CD14-positive monocyte (primary cell): Measurements from ENCODE around the gene SMAD3. TPM values are rescaled to one million over a fixed set of nuclear protein-coding genes. Genes with fewer than 3 reads are reported as not detected.

Source experiments
- DNase-seq, 3 donors: peaks; one replicate each; pipeline ENCODE4 v3.0.0-alpha.2; 2011 to 2022
- H2AFZ ChIP-seq: 2 replicates; pipeline ENCODE4 v1.6.0; 2012; ENCODE audit warnings: mild to moderate bottlenecking, low read depth, low read length, inconsistent platforms; ENCODE audit not compliant: insufficient read depth, poor library complexity, severe bottlenecking
- H3K27ac ChIP-seq, 2 donors: 1 replicate in 1 of 2; 2 replicates in 1 of 2; pipeline ENCODE4 v1.5.1; 2012 to 2013; ENCODE audit warnings: low read length in 2 of 2, control low read depth in 1 of 2, inconsistent platforms in 1 of 2, low read depth in 1 of 2, mild to moderate bottlenecking in 1 of 2
- H3K27me3 ChIP-seq, 2 donors: one replicate each; pipeline versions ENCODE4 v1.6.0 to v1.6.1; 2011 to 2013; ENCODE audit warnings: low read length in 2 of 2; ENCODE audit not compliant: control insufficient read depth in 2 of 2, insufficient read depth in 2 of 2
- H3K36me3 ChIP-seq, 2 donors: replicated peaks in 1 of 2; 1 replicate in 1 of 2; 2 replicates in 1 of 2; pipeline versions ENCODE4 v1.5.1 to v1.6.1; 2012 to 2013; ENCODE audit warnings: low read length in 2 of 2, control low read depth in 1 of 2, inconsistent platforms in 1 of 2, mild to moderate bottlenecking in 1 of 2; ENCODE audit not compliant: insufficient read depth in 2 of 2, control insufficient read depth in 1 of 2
- H3K4me1 ChIP-seq, 2 donors: 1 replicate in 1 of 2; 2 replicates in 1 of 2; pipeline versions ENCODE4 v1.5.1 to v1.6.1; 2012 to 2013; ENCODE audit warnings: low read length in 2 of 2, control low read depth in 1 of 2, inconsistent platforms in 1 of 2, mild to moderate bottlenecking in 1 of 2, moderate library complexity in 1 of 2; ENCODE audit not compliant: insufficient read depth in 2 of 2, control insufficient read depth in 1 of 2
- H3K4me2 ChIP-seq: replicated peaks from 2 replicates; pipeline ENCODE3; 2012; ENCODE audit warnings: low read length, moderate library complexity, mild to moderate bottlenecking; ENCODE audit not compliant: poor library complexity, severe bottlenecking; ENCODE audit errors: extremely low read depth
- H3K4me3 ChIP-seq, 3 experiments: fragments of 200-600 bp in 1 of 3; sonication (generic) in 1 of 3; replicated peaks in 1 of 3; 1 replicate in 2 of 3; 2 replicates in 1 of 3; pipeline ENCODE4 v1.5.1; 2011 to 2013; ENCODE audit warnings: low read length in 3 of 3, mild to moderate bottlenecking in 3 of 3, control low read depth in 2 of 3, low read depth in 2 of 3, inconsistent platforms in 1 of 3, moderate library complexity in 1 of 3
- H3K79me2 ChIP-seq: 2 replicates; pipeline ENCODE4 v1.6.0; 2012; ENCODE audit warnings: mild to moderate bottlenecking, control low read depth, inconsistent platforms, low read length, moderate library complexity; ENCODE audit not compliant: insufficient read depth
- H3K9ac ChIP-seq: 2 replicates; pipeline ENCODE4 v1.6.0; 2017; ENCODE audit warnings: low read length, mild to moderate bottlenecking; ENCODE audit not compliant: insufficient read depth, poor library complexity, severe bottlenecking
- H3K9me3 ChIP-seq, 2 donors: replicated peaks in 1 of 2; 1 replicate in 1 of 2; 2 replicates in 1 of 2; pipeline versions ENCODE4 v1.5.1 to v1.6.1; 2012 to 2013; ENCODE audit warnings: low read length in 2 of 2, control low read depth in 1 of 2; ENCODE audit not compliant: control insufficient read depth in 1 of 2, insufficient read depth in 1 of 2
- H4K20me1 ChIP-seq: 2 replicates; pipeline ENCODE4 v1.6.0; 2012; ENCODE audit warnings: mild to moderate bottlenecking, low read length, control low read depth, moderate library complexity; ENCODE audit not compliant: insufficient read depth
- H3K27ac Mint-ChIP-seq, 7 donors: one replicate each; pipeline ENCODE4 v1.8.0; 2020; ENCODE audit warnings: mild to moderate bottlenecking in 7 of 7, mixed read lengths in 7 of 7, moderate library complexity in 6 of 7, inconsistent platforms in 2 of 7
- H3K27me3 Mint-ChIP-seq, 3 donors: one replicate each; pipeline ENCODE4 v1.8.0; 2021 to 2022; ENCODE audit warnings: low read depth in 3 of 3, mild to moderate bottlenecking in 3 of 3, mixed read lengths in 3 of 3, moderate library complexity in 3 of 3, inconsistent platforms in 1 of 3
- H3K36me3 Mint-ChIP-seq, 2 donors: one replicate each; pipeline ENCODE4 v1.8.0; 2020; ENCODE audit warnings: mixed read lengths in 2 of 2, inconsistent platforms in 1 of 2, mild to moderate bottlenecking in 1 of 2
- H3K4me1 Mint-ChIP-seq: one replicate; pipeline ENCODE4 v1.8.0; 2020; ENCODE audit warnings: mild to moderate bottlenecking, mixed read lengths
- H3K4me3 Mint-ChIP-seq, 2 donors: one replicate each; pipeline ENCODE4 v1.8.0; 2020; ENCODE audit warnings: mild to moderate bottlenecking in 2 of 2, mixed read lengths in 2 of 2, moderate library complexity in 1 of 2
- H3K9me3 Mint-ChIP-seq, 7 donors: one replicate each; pipeline ENCODE4 v1.8.0; 2020 to 2022; ENCODE audit warnings: mixed read lengths in 7 of 7, mild to moderate bottlenecking in 6 of 7, moderate library complexity in 6 of 7, inconsistent platforms in 2 of 7
- CTCF ChIP-seq: fragments of 200-600 bp; IDR thresholded peaks from one replicate; pipeline ENCODE4 v1.8.0; 2022; ENCODE audit warnings: antibody characterized with exemption, mild to moderate bottlenecking
- WGBS: methylation state at CpG from one replicate; pipeline ENCODE4 v1.1.5; 2013; ENCODE audit warnings: missing lambda C conversion rate; ENCODE audit not compliant: insufficient coverage; 5-methylcytosine and 5-hydroxymethylcytosine counted together
- intact Hi-C, 2 donors: fragments of 100-400 bp; cut with micrococcal nuclease; formaldehyde crosslinking; loops; one replicate each; pipeline versions ENCODE4 v1.15.0 to v1.15.1; 2023
- polyA plus RNA-seq, 3 donors: library from polyadenylated mRNA; depleted of rRNA in 1 of 3; unstranded in 2 of 3; stranded (reverse) in 1 of 3; fragments of 300-500 nt in 2 of 3; fragments of >200 nt in 1 of 3; fragmentation: Illumina TruSeq in 2 of 3; gene quantifications; 1 replicate in 2 of 3; 2 replicates in 1 of 3; pipeline ENCODE4 v1.2.3, GENCODE V29; 2012 to 2021

The SMAD3 gene
- polyA plus RNA-seq, 3 donors, result 4.4 to 41.7 (median 5.4) TPM

GRCh38 chr15:67127965-67128364 is 62.6 kb downstream of the SMAD3 start:
- TF ChIP-seq CTCF, result no peak
- Mint-ChIP-seq H3K36me3 (peaks cover 66 to 74% of the 10 kb centered on the region in 2 donors), H3K27ac (peak overlapping the region in 6 of 7 donors; percentile 59 to 86 (median 74)), H3K27me3 (peaks cover 0 to 2% (median 0%) of the 10 kb centered on the region in 3 donors), H3K4me3 (no peak overlapping the region), H3K4me1 (peaks cover 54% of the 10 kb centered on the region), H3K9me3 (no peaks in the 10 kb centered on the region)
- no peak overlapping the region for H3K4me2 ChIP-seq
- no peaks in the 10 kb centered on the region for H4K20me1 ChIP-seq
- no peaks in the 10 kb centered on the region for H3K27me3 ChIP-seq
- H3K4me1 ChIP-seq, result peaks cover 10 to 23% of the 10 kb centered on the region in 2 donors
- H3K36me3 ChIP-seq, result peaks cover 0 to 16% of the 10 kb centered on the region in 2 donors
- WGBS, result 67% methylated on average over 1 of the region's 4 CpGs
- peak; percentile 74 to 95 (median 82) for DNase-seq
- peak overlapping the region in 1 of 2 donors; percentile 73 for H3K27ac ChIP-seq
- peaks cover 94% of the 10 kb centered on the region for H3K79me2 ChIP-seq
- no peak overlapping the region for H3K4me3 ChIP-seq
- no peak overlapping the region for H3K9ac ChIP-seq
- intact Hi-C loops, result no loop called here
- no peaks in the 10 kb centered on the region for H3K9me3 ChIP-seq
- H2AFZ ChIP-seq, result no peak overlapping the region

- intact Hi-C loops, result loop anchor here in 1 of 2 donors (5.0 kb wide), 1 partner anchor 37 kb away; no protein-coding TSS in a partner anchor
- peaks cover 68 to 76% of the 10 kb centered on the region in 2 donors for H3K36me3 Mint-ChIP-seq
Measured at GRCh38 chr15:67130166-67130565, 64.8 kb downstream of the SMAD3 start.

More at GRCh38 chr15:67130166-67130565, 64.8 kb downstream of the SMAD3 start:
- Mint-ChIP-seq H3K27me3 (no peaks in the 10 kb centered on the region), H3K4me1 (peaks cover 56% of the 10 kb centered on the region), H3K27ac (peak overlapping the region in 2 of 7 donors; percentile 57 to 75), H3K4me3 (no peak overlapping the region), H3K9me3 (no peaks in the 10 kb centered on the region)
- no peak for DNase-seq
- Histone ChIP-seq H3K9ac (no peak overlapping the region), H3K79me2 (peaks cover 93% of the 10 kb centered on the region), H3K4me3 (no peak overlapping the region), H3K4me1 (peaks cover 10 to 28% of the 10 kb centered on the region in 2 donors), H3K36me3 (peaks cover 0 to 16% of the 10 kb centered on the region in 2 donors), H3K4me2 (no peak overlapping the region), H3K9me3 (no peaks in the 10 kb centered on the region), H4K20me1 (no peaks in the 10 kb centered on the region), H2AFZ (no peak overlapping the region), H3K27me3 (no peaks in the 10 kb centered on the region), H3K27ac (no peak overlapping the region)
- TF ChIP-seq CTCF, result no peak
- no CpG with 5 or more reads among the region's 12 CpGs for WGBS
